BJ (cell line): ENCODE data around the gene LAMA5. TPM values are rescaled to one million over a fixed set of nuclear protein-coding genes. Genes with fewer than 3 reads are reported as not detected.

ENCODE experiments used
- CTCF ChIA-PET: fragments of 350-600 bp; formaldehyde crosslinking; extraction: SDS; loops from one replicate; lab custom pipeline; 2021; ENCODE audit warnings: antibody characterized with exemption, inconsistent platforms; lab: Yijun Ruan, JAX
- POLR2A ChIA-PET: fragments of 300-600 bp; sonication (Branson Sonifier 250); formaldehyde crosslinking; extraction: SDS; loops from one replicate; lab custom pipeline; 2021; ENCODE audit warnings: antibody characterized with exemption; lab: Charles Lee
- DNase-seq: peaks from one replicate; pipeline ENCODE4 v3.0.0-alpha.2; 2011; ENCODE audit warnings: low read depth
- H3K27me3 ChIP-seq: 2 replicates; pipeline ENCODE4 v1.6.0; 2011; ENCODE audit warnings: low read length; ENCODE audit not compliant: control insufficient read depth, insufficient read depth
- H3K36me3 ChIP-seq: 2 replicates; pipeline ENCODE4 v1.5.1; 2011; ENCODE audit warnings: low read length; ENCODE audit not compliant: control insufficient read depth, insufficient read depth
- H3K4me3 ChIP-seq: 2 replicates; pipeline ENCODE4 v1.5.1; 2011; ENCODE audit warnings: low read depth, mild to moderate bottlenecking, control low read depth, low read length
- CTCF ChIP-seq: IDR thresholded peaks from 2 replicates; pipeline ENCODE4 v1.5.1; 2011; ENCODE audit warnings: low read depth, mild to moderate bottlenecking, control low read depth, inconsistent platforms, low read length, moderate library complexity; ENCODE audit not compliant: insufficient read depth
- polyA plus RNA-seq: library from polyadenylated mRNA; depleted of rRNA; stranded (reverse); fragments of >200 nt; gene quantifications from 2 replicates; pipeline ENCODE4 v1.2.3, GENCODE V29; 2011

The LAMA5 gene
- polyA plus RNA-seq, 1 experiment, result 1.1 TPM

- no peaks in the 10 kb centered on the region; the same call in 1 of the 2 replicates for H3K27me3 ChIP-seq
- no peak for DNase-seq
- ChIA-PET POLR2A (no interaction called here), CTCF (interaction anchor here (1.1 kb wide), 1 partner anchor 115 kb away, joined by 3 read pairs; no protein-coding TSS in a partner anchor)
- no peaks in the 10 kb centered on the region for H3K36me3 ChIP-seq
- TF ChIP-seq CTCF, result no peak
- H3K4me3 ChIP-seq, result no peak overlapping the region
These were observed 45.3 kb upstream of the LAMA5 start for GRCh38 chr20:62412194-62413024.

- no peak for DNase-seq
- no peaks in the 10 kb centered on the region for H3K36me3 ChIP-seq
- TF ChIP-seq CTCF, result no peak
- POLR2A ChIA-PET, result no interaction called here
- no peak overlapping the region for H3K4me3 ChIP-seq
- CTCF ChIA-PET, result interaction anchor here (1.1 kb wide), 1 partner anchor 114 kb away, joined by 3 read pairs; no protein-coding TSS in a partner anchor
- no peaks in the 10 kb centered on the region; the same call in 1 of the 2 replicates for H3K27me3 ChIP-seq
These were observed 44.5 kb upstream of the LAMA5 start for GRCh38 chr20:62411479-62412193.

- Histone ChIP-seq H3K27me3 (no peaks in the 10 kb centered on the region; the same call in 1 of the 2 replicates), H3K36me3 (no peaks in the 10 kb centered on the region), H3K4me3 (no peak overlapping the region)
- CTCF ChIA-PET, result interaction anchor here (1.1 to 2.4 kb wide), 3 partner anchors 13 to 206 kb away, joined by 3 to 6 read pairs (median 4); no protein-coding TSS in a partner anchor
- POLR2A ChIA-PET, result no interaction called here
- no peak for DNase-seq
- no peak for TF ChIP-seq CTCF
These were observed 43.8 kb upstream of the LAMA5 start for GRCh38 chr20:62410746-62411478.

- H3K4me3 ChIP-seq, result no peak overlapping the region
- H3K36me3 ChIP-seq, result no peaks in the 10 kb centered on the region
- peak; percentile 48 for TF ChIP-seq CTCF
- ChIA-PET CTCF (interaction anchor here (0.9 to 2.4 kb wide), 3 partner anchors 13 to 381 kb away, joined by 3 to 6 read pairs (median 4); no protein-coding TSS in a partner anchor), POLR2A (no interaction called here)
- no peak for DNase-seq
- no peaks in the 10 kb centered on the region for H3K27me3 ChIP-seq
These were observed 43.0 kb upstream of the LAMA5 start for GRCh38 chr20:62409931-62410745.
